ENCODE measurements around the gene VBP1. TPM values are rescaled to one million over a fixed set of nuclear protein-coding genes. Genes with fewer than 3 reads are reported as not detected.

The VBP1 gene
- total RNA-seq, 1 donor from 2014 or later: 58.9 TPM

DNA sequence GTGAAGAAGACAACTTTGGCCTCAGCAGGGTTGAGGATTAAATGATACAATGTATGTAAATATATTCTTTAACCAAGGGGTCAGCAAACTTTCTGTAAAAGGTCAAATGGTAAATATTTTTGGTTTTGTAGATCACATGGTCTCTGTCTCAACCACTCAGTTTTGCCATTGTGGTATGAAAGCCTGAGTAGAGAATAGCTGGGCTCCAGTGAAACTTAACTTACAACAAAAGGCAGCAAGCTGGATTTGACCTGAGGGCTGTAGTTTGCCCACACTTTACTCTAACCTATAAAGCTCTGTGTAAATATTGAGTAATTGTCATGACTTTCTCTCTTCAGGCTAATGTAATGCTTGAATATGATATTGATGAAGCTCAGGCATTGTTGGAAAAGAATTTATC is 19.6 kb downstream of the VBP1 start:
- TF ChIP-seq, protein P1, sequence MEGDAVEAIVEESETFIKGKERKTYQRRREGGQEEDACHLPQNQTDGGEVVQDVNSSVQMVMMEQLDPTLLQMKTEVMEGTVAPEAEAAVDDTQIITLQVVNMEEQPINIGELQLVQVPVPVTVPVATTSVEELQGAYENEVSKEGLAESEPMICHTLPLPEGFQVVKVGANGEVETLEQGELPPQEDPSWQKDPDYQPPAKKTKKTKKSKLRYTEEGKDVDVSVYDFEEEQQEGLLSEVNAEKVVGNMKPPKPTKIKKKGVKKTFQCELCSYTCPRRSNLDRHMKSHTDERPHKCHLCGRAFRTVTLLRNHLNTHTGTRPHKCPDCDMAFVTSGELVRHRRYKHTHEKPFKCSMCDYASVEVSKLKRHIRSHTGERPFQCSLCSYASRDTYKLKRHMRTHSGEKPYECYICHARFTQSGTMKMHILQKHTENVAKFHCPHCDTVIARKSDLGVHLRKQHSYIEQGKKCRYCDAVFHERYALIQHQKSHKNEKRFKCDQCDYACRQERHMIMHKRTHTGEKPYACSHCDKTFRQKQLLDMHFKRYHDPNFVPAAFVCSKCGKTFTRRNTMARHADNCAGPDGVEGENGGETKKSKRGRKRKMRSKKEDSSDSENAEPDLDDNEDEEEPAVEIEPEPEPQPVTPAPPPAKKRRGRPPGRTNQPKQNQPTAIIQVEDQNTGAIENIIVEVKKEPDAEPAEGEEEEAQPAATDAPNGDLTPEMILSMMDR (conservative IDR thresholded peaks at IDR 0.05; ENCODE audit: low read depth, low read length): no peak
- no peak for DNase-seq (ENCODE audit: low read depth)
- H3K4me3 ChIP-seq (ENCODE audit: low read depth, low read length): no peak overlapping the region

DNA sequence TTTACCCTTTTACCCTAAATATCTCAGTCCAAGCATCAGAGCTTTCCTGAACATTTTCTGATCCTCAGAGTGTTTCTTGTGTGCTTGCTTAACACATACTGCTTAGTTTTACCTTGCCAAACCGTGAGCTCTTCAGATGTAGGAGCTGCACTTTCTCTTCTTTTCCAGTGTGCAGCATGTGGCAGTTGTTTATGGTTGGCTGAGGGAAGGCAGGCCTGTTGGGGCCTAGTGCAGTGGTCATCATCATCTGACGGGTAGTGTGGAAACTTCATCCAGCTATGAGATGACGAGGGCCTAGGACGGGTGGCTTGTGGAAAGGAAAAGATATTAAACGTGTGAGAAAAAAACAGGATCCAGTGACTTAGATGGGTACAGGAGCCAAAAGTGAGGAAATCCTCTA is 21.5 kb downstream of the VBP1 start:
- no peak overlapping the region for H3K4me3 ChIP-seq (ENCODE audit: low read depth, low read length)
- no peak for DNase-seq (ENCODE audit: low read depth)
- TF ChIP-seq, protein P1 (conservative IDR thresholded peaks at IDR 0.05; ENCODE audit: low read depth, low read length): no peak

DNA sequence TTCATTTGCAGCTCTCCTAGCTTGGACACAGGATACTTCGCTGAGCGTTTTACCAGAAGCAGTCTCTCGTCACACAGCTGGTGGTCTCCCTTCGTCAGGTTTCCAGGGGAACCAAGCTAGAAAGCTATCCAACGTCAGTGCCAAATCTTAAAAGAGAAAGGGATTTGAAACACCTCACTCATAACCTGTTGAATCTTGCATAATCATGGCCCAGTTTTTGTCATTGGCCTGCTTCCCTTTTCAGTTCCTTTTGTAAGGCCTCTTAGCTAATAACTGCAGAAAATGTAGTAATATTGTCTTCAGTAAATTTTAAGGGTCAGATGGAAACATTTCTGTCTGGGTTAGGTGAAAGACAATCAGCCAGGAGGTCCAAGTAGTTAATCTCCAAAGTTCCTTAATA is 26.0 kb downstream of the VBP1 start:
- H3K4me3 ChIP-seq (ENCODE audit: low read depth, low read length): no peak overlapping the region
- TF ChIP-seq, protein P1 (conservative IDR thresholded peaks at IDR 0.05; ENCODE audit: low read depth, low read length): no peak
- no peak for DNase-seq (ENCODE audit: low read depth)

DNA sequence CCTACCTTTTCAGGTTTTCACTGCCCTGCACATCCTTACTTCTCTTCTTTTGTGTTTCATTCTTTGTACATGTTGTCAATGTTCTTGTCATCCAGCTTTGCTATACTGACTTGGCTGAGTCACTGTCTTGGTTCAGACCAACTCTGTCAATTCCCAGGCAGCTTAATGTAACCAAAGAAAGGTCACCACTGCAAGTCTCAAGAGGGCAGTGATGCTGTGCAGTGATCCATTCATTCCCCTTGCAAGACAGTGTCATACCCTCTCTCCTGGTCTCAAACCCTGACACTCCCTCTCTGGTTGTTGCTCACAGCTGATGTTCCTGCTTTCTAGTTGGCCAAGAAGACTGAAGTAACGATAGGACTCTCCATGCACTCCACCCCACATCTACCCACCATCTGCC is 30.5 kb downstream of the VBP1 start:
- H3K4me3 ChIP-seq (ENCODE audit: low read depth, low read length): no peak overlapping the region
- TF ChIP-seq, protein P1 (conservative IDR thresholded peaks at IDR 0.05; ENCODE audit: low read depth, low read length): no peak
- DNase-seq (ENCODE audit: low read depth): no peak

DNA sequence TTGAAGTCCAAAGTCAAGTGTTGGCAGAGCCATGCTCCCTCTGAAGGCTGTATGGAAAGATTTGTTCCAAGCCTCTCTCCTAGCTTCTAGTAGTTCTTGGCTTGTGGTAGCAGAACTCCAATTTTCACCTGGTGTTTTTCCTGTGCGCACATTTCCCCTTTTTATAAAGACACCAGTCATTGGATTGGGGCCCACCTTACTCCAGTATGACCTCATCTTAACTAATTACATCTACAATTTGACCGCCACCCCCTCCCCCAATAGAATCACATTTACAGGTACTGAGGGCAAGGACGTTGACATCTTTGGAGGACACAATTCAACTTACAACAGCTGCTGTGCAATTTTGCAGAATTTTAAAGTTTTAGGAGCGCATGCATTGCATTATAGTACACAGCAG is 31.2 kb downstream of the VBP1 start:
- no peak overlapping the region for H3K4me3 ChIP-seq (ENCODE audit: low read depth, low read length)
- DNase-seq (ENCODE audit: low read depth): no peak
- TF ChIP-seq, protein P1 (conservative IDR thresholded peaks at IDR 0.05; ENCODE audit: low read depth, low read length): no peak

DNA sequence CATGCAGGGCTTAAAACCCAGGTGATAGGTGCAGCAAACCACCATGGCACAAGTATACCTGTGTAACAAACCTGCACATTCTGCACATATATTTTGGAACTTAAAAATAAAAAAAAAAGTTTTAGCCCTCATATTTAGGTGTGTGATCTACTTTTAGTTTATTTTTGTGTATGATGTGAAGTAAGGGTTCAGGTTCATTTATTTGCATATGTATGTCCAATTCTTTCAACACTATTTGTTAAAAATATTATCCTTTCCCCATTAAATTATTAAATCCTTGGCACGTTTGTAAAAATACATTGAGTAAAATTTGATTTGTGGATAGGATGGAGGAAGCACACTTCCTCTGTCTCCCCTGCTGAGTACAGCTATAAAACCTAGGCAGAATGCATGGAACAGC is 35.1 kb downstream of the VBP1 start:
- no peak for DNase-seq (ENCODE audit: low read depth)
- TF ChIP-seq, protein P1 (conservative IDR thresholded peaks at IDR 0.05; ENCODE audit: low read depth, low read length): no peak
- H3K4me3 ChIP-seq (ENCODE audit: low read depth, low read length): no peak overlapping the region

DNA sequence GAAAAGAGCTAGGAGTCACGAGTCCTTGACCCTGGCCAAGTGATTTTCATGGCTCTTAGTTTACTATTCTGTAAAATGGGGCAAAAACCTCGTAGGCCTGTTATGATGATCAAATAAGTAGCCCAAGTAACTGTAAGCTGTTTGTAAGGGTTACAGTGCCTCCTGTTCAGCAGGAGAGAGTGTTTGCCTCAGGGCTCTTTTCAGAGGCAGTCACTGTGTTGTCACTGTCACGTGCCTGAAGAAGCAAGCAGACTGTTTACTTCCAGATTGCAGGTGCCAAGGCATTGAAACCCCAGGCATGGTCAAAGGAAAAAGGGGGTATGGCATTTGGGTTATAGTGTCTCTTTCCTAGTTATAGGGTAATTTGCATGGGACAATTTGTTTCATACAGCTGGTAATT is 43.5 kb downstream of the VBP1 start:
- H3K4me3 ChIP-seq (ENCODE audit: low read depth, low read length): no peak overlapping the region
- TF ChIP-seq, protein P1 (conservative IDR thresholded peaks at IDR 0.05; ENCODE audit: low read depth, low read length): no peak
- no peak for DNase-seq (ENCODE audit: low read depth)
